Measurements from ENCODE around the gene FAM107B. TPM values are rescaled to one million over a fixed set of nuclear protein-coding genes. Genes with fewer than 3 reads are reported as not detected.

Gene FAM107B
- total RNA-seq, 4 donors from 2014 or later = 19.5 to 35.2 (median 25.6) TPM

DNA sequence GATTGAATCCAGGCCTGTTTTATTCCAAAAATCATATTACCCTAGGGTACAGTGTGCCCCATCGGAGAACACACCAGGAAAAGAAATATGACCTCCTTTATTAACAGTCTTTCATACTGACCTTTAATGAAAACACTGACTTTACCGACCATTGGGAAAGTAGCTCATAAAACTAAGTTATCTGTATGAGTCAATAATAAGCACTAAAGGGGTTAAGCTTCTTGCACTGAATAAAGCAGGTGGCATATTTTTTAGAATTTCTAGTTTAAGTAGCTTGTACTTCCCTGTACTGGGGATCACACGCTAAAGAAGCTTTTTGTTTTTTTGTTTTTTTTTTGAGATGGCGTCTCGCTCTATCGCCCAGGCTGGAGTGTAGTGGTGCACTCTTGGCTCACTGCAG lies 199.8 kb downstream of the FAM107B start:
- Histone ChIP-seq H3K4me1 (peaks cover 27% of the 10 kb centered on the region), H3K27ac (no peak overlapping the region)
- WGBS = 89% methylated on average over 6 of the region's 6 CpGs

DNA sequence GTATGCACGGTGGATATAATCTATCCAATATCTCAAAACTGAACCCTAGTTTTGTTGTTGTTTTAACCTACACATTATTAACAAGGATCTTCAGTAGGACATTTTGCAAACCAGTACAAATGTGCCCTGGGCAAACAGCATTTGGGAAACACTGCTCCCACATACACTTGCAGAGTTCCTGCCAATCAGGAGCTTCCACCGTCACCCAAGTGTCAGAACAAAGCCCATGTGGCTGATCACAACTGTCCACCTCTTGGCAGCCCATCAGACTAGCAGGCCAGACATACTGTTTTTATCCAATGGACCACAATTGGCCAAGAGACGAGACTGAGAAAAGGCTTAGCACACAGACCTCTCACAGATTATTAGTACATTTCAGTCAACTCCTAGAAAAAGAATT lies 200.4 kb downstream of the FAM107B start:
- no peak for DNase-seq (ENCODE audit: low spot score in 2 of 2)
- 78% methylated on average over 3 of the region's 3 CpGs for WGBS
- no peak overlapping the region for H3K27ac ChIP-seq

More for the DNA sequence above, 199.8 kb downstream of the FAM107B start:
- DNase-seq (ENCODE audit: low spot score in 2 of 2) = no peak
- no peaks in the 10 kb centered on the region for H3K36me3 ChIP-seq
- H3K4me3 ChIP-seq = no peak overlapping the region
- TF ChIP-seq EP300 (IDR thresholded peaks at IDR 0.05) (no peak), POLR2AphosphoS5 (IDR thresholded peaks at IDR 0.05) (no peak), POLR2A (IDR thresholded peaks at IDR 0.05) (no peak)
- TF ChIP-seq, protein P1, sequence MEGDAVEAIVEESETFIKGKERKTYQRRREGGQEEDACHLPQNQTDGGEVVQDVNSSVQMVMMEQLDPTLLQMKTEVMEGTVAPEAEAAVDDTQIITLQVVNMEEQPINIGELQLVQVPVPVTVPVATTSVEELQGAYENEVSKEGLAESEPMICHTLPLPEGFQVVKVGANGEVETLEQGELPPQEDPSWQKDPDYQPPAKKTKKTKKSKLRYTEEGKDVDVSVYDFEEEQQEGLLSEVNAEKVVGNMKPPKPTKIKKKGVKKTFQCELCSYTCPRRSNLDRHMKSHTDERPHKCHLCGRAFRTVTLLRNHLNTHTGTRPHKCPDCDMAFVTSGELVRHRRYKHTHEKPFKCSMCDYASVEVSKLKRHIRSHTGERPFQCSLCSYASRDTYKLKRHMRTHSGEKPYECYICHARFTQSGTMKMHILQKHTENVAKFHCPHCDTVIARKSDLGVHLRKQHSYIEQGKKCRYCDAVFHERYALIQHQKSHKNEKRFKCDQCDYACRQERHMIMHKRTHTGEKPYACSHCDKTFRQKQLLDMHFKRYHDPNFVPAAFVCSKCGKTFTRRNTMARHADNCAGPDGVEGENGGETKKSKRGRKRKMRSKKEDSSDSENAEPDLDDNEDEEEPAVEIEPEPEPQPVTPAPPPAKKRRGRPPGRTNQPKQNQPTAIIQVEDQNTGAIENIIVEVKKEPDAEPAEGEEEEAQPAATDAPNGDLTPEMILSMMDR (IDR thresholded peaks at IDR 0.05) = no peak
- no peaks in the 10 kb centered on the region for H3K27me3 ChIP-seq
- H3K9me3 ChIP-seq = no peaks in the 10 kb centered on the region

DNA sequence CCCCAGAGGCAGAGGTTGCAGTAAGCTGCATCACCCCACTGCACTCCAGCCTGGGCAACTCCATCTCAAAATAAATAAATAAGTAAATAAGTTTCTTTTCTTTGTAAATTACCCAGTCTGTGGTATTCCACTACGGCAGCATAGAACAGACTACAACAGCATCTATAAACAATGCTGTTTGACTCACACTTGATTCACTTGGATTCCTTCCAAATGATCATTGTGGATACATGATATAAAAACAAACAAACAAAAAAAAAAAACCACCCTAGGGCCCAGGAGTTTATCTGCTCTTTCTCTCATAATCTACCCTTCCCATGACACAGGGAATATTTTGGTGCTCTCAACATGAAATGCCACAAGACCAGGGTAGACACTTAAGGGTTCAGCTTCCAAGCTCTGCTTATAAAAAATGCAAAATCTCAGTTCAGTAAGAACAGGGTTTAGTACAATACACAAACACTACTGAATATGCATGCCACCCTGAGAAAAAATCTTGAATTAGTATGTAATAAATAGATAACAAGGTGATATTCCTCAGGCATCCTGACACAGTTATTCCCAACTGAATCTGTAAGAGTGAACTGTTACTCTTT lies 200.9 kb downstream of the FAM107B start:
- no peak for TF ChIP-seq POLR2AphosphoS5 (IDR thresholded peaks at IDR 0.05)
- TF ChIP-seq POLR2A (IDR thresholded peaks at IDR 0.05) = no peak
- TF ChIP-seq, protein P1 (IDR thresholded peaks at IDR 0.05) = no peak
- TF ChIP-seq EP300 (IDR thresholded peaks at IDR 0.05) = no peak
- 27% methylated on average over 1 of the region's 1 CpG for WGBS
- Histone ChIP-seq H3K4me3 (no peak overlapping the region), H3K36me3 (no peaks in the 10 kb centered on the region), H3K27ac (no peak overlapping the region), H3K9me3 (no peaks in the 10 kb centered on the region), H3K27me3 (no peaks in the 10 kb centered on the region), H3K4me1 (peaks cover 31% of the 10 kb centered on the region)
- DNase-seq (ENCODE audit: low spot score in 2 of 2) = no peak

More for the DNA sequence above, 200.4 kb downstream of the FAM107B start:
- H3K4me3 ChIP-seq = no peak overlapping the region
- no peaks in the 10 kb centered on the region for H3K27me3 ChIP-seq
- TF ChIP-seq EP300 (IDR thresholded peaks at IDR 0.05) (no peak), POLR2AphosphoS5 (IDR thresholded peaks at IDR 0.05) (no peak), POLR2A (IDR thresholded peaks at IDR 0.05) (no peak)
- TF ChIP-seq, protein P1 (IDR thresholded peaks at IDR 0.05) = no peak
- no peaks in the 10 kb centered on the region for H3K9me3 ChIP-seq
- H3K4me1 ChIP-seq = peaks cover 33% of the 10 kb centered on the region
- H3K36me3 ChIP-seq = no peaks in the 10 kb centered on the region

GRCh38 chr10:14572811-14573210 lies 201.9 kb downstream of the FAM107B start:
- Histone ChIP-seq H3K36me3 (no peaks in the 10 kb centered on the region), H3K9me3 (no peaks in the 10 kb centered on the region), H3K27ac (no peak overlapping the region), H3K27me3 (no peaks in the 10 kb centered on the region), H3K4me3 (no peak overlapping the region), H3K4me1 (peaks cover 28% of the 10 kb centered on the region)
- 99% methylated on average over 3 of the region's 3 CpGs for WGBS
- DNase-seq (ENCODE audit: low spot score in 2 of 2) = no peak
- TF ChIP-seq, protein P1 (IDR thresholded peaks at IDR 0.05) = no peak
- TF ChIP-seq POLR2A (IDR thresholded peaks at IDR 0.05) (no peak), POLR2AphosphoS5 (IDR thresholded peaks at IDR 0.05) (no peak), EP300 (IDR thresholded peaks at IDR 0.05) (no peak)

DNA sequence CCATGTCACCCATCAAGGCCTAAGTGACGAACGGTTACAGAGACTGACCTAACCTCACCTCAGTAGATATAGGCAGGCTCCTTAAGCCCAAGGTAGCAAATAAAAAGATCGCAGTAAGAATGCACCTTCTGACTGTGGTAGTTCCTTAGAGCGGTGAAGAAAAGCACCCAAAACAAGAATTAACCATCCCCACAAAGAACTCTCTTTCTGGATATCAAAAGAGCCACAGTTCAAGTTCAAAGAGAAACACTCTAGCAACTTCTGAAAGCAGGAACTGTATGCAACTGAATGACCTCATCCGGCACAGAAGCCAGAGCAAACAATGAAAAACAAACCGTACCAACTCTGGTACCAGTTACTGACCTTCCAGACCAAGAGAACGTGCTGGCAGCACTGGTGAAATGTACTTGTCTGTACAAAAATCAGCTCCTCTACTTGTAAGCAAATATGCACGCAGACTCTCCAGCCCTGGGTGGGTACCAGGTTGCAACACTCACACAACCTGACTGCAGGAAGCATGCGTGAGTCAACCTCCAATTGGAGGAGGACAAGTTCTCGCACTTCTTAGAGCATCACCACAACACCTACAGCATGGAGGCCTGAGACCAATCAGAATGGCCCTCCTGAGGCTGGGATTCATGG lies 202.7 kb downstream of the FAM107B start:
- no peaks in the 10 kb centered on the region for H3K27me3 ChIP-seq
- no peak for DNase-seq (ENCODE audit: low spot score in 2 of 2)
- H3K4me3 ChIP-seq = no peak overlapping the region
- no peaks in the 10 kb centered on the region for H3K36me3 ChIP-seq
- TF ChIP-seq, protein P1 (IDR thresholded peaks at IDR 0.05) = no peak
- TF ChIP-seq POLR2AphosphoS5 (IDR thresholded peaks at IDR 0.05) (no peak), EP300 (IDR thresholded peaks at IDR 0.05) (no peak), POLR2A (IDR thresholded peaks at IDR 0.05) (no peak)
- peak overlapping the region; percentile 15 for H3K27ac ChIP-seq
- 73% methylated on average over 9 of the region's 10 CpGs for WGBS
- H3K9me3 ChIP-seq = no peaks in the 10 kb centered on the region
- H3K4me1 ChIP-seq = peaks cover 28% of the 10 kb centered on the region

Data from suprapubic skin (tissue), 4 donors.